Endothelial cell of umbilical vein (primary cell): Measurements from ENCODE around the gene RMI2. TPM values are rescaled to one million over a fixed set of nuclear protein-coding genes. Genes with fewer than 3 reads are reported as not detected.

ENCODE experiments used
- BruUV-seq: library from RNA; stranded (reverse); fragments of 400-500 nt; replicated peaks from 2 replicates; lab custom pipeline; 2021; lab: Mats Ljungman, UMichigan
- CTCF ChIA-PET: fragments of 300-600, 350-600 bp; sonication (Branson Sonifier 250); formaldehyde crosslinking; loops from one replicate; lab custom pipeline; 2021; ENCODE audit warnings: antibody characterized with exemption, inconsistent platforms; lab: Charles Lee
- POLR2A ChIA-PET: fragments of 300-600, 350-600 bp; sonication (Branson Sonifier 250); formaldehyde crosslinking; loops from one replicate; lab custom pipeline; 2021; ENCODE audit warnings: antibody characterized with exemption, inconsistent platforms; lab: Charles Lee
- DNase-seq: peaks from one replicate; pipeline ENCODE4 v3.0.0-alpha.2; 2011; ENCODE audit warnings: low read depth, low spot score
- FAIRE-seq: peaks from 2 replicates; lab custom pipeline; 2011; peaks lifted over from hg19 to GRCh38; lab: Jason Lieb, UNC
- H2AFZ ChIP-seq: 2 replicates; pipeline ENCODE4 v1.6.0; 2012; ENCODE audit warnings: low read depth, low read length, control low read depth, inconsistent platforms
- H3K27ac ChIP-seq: 2 replicates; pipeline ENCODE4 v1.5.1; 2011; ENCODE audit warnings: low read depth, mild to moderate bottlenecking, control low read depth, low read length, moderate library complexity; ENCODE audit not compliant: insufficient read depth
- H3K27me3 ChIP-seq, 2 experiments: 2 replicates each; pipeline versions ENCODE4 v1.6.0 to v1.6.1; 2011; ENCODE audit warnings: low read length in 2 of 2, mixed read lengths in 1 of 2; ENCODE audit not compliant: control insufficient read depth in 2 of 2, insufficient read depth in 2 of 2
- H3K36me3 ChIP-seq, 2 experiments: 2 replicates in 1 of 2; 3 replicates in 1 of 2; pipeline ENCODE4 v1.5.1; 2011; ENCODE audit warnings: low read length in 2 of 2, mild to moderate bottlenecking in 1 of 2, moderate library complexity in 1 of 2; ENCODE audit not compliant: control insufficient read depth in 2 of 2, insufficient read depth in 2 of 2; ENCODE audit errors: extremely low read depth in 1 of 2
- H3K4me1 ChIP-seq: 3 replicates; pipeline ENCODE4 v1.5.1; 2011; ENCODE audit warnings: mild to moderate bottlenecking, low read length; ENCODE audit not compliant: control insufficient read depth, insufficient read depth; ENCODE audit errors: extremely low read depth
- H3K4me2 ChIP-seq: 2 replicates; pipeline ENCODE4 v1.6.1; 2011; ENCODE audit warnings: low read length, control low read depth, mixed read lengths; ENCODE audit not compliant: insufficient read depth
- H3K4me3 ChIP-seq, 3 experiments: fragments of 200-600 bp in 1 of 3; sonication (generic), shearing (Covaris generic) in 1 of 3; replicated peaks in 1 of 3; 2 replicates each; pipeline ENCODE4 v1.5.1; 2011 to 2016; ENCODE audit warnings: control low read depth in 3 of 3, low read length in 3 of 3, mild to moderate bottlenecking in 2 of 3, inconsistent platforms in 1 of 3, low read depth in 1 of 3, moderate library complexity in 1 of 3; ENCODE audit not compliant: insufficient read depth in 1 of 3
- H3K79me2 ChIP-seq: 2 replicates; pipeline ENCODE4 v1.6.0; 2012; ENCODE audit warnings: low read length, inconsistent platforms; ENCODE audit not compliant: control insufficient read depth, insufficient read depth
- H3K9ac ChIP-seq: replicated peaks from 2 replicates; pipeline ENCODE3; 2011; ENCODE audit warnings: low read length, control low read depth; ENCODE audit not compliant: insufficient read depth; ENCODE audit errors: extremely low read depth
- H3K9me1 ChIP-seq: replicated peaks from 3 replicates; pipeline ENCODE4 v1.6.0; 2011; ENCODE audit warnings: mild to moderate bottlenecking, low read length; ENCODE audit not compliant: control insufficient read depth, insufficient read depth; ENCODE audit errors: extremely low read depth
- H3K9me3 ChIP-seq: replicated peaks from 2 replicates; pipeline ENCODE4 v1.5.1; 2012; ENCODE audit warnings: low read length, inconsistent platforms; ENCODE audit not compliant: control insufficient read depth, insufficient read depth
- H4K20me1 ChIP-seq: replicated peaks from 2 replicates; pipeline ENCODE3; 2011; ENCODE audit warnings: mild to moderate bottlenecking, low read length; ENCODE audit not compliant: control insufficient read depth, insufficient read depth; ENCODE audit errors: extremely low read depth
- GATA2 ChIP-seq: IDR thresholded peaks from 2 replicates; pipeline ENCODE4 v1.7.0; 2011; ENCODE audit warnings: low read depth, mild to moderate bottlenecking, moderate library complexity, mixed read lengths, low read length; ENCODE audit not compliant: insufficient read length, insufficient read depth
- JUN ChIP-seq: IDR thresholded peaks from 2 replicates; pipeline ENCODE4 v1.6.1; 2011; ENCODE audit warnings: borderline replicate concordance, low read depth; ENCODE audit not compliant: insufficient read length, insufficient read depth
- MYC ChIP-seq: IDR thresholded peaks from one replicate; pipeline ENCODE4 v1.6.1; 2011; ENCODE audit warnings: mild to moderate bottlenecking, low read depth, low read length
- dilution Hi-C: fragments of 300-500 bp; cut with MboI; formaldehyde crosslinking; loops from one replicate; pipeline ENCODE4 v1.15.0; 2019; ENCODE audit warnings: low sequenced_read_pairs; ENCODE audit not compliant: extremely low pct_ligation_motif_present
- intact Hi-C: fragments of 100-400 bp; cut with micrococcal nuclease; formaldehyde crosslinking; loops from one replicate; pipeline ENCODE4 v1.10.0; 2022
- polyA plus RNA-seq, 4 experiments: library from polyadenylated mRNA; depleted of rRNA in 3 of 4; stranded (reverse) in 3 of 4; unstranded in 1 of 4; fragments of >200 nt; gene quantifications; 2 replicates each; pipeline versions ENCODE4 v1.2.1 to v1.2.3, GENCODE V29; 2011 to 2012; ENCODE audit warnings: missing spikeins in 1 of 4
- total RNA-seq: library from RNA; stranded (reverse); gene quantifications from 2 replicates; pipeline ENCODE4 v1.2.3, GENCODE V29; 2021

The RMI2 gene
- total and polyA plus RNA-seq, 2 donors (not counting 3 experiments of a cell fraction or from before 2014, with no cell fraction given), result 5.3 to 7.7 TPM

DNA sequence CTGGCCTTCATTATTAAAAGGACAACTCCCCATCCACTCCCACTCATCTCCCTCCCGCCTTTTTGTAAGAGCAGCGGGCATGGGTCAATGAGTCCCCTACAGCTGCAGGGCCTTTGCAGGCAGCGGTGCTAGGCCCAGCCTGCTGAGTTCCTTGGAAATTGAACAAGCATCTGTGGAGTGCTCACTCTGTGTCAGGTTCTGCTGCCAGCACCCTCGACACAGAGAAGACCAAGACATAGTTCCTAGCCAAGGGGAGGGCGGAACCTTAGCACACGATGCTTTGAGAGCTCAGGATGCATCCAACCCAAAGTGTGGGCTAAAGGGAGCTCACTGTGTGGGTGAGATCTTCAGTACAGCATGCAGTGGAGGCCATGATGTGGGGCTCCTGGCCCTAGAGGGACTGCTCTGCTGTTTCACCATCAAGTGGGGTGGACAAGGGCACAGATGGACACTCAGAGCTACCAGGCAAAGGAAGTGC, 27.6 kb downstream of the RMI2 start:
- Histone ChIP-seq H3K36me3 (no peaks in the 10 kb centered on the region), H4K20me1 (no peaks in the 10 kb centered on the region), H3K27me3 (peaks cover 0 to 2% of the 10 kb centered on the region in 2 experiments), H3K27ac (no peak overlapping the region), H3K9me3 (no peaks in the 10 kb centered on the region), H3K4me2 (no peak overlapping the region), H3K9ac (no peak overlapping the region), H3K4me3 (no peak overlapping the region), H2AFZ (no peak overlapping the region), H3K4me1 (no peaks in the 10 kb centered on the region), H3K79me2 (no peaks in the 10 kb centered on the region), H3K9me1 (no peaks in the 10 kb centered on the region)
- no TSS peak for BruUV-seq
- ChIA-PET POLR2A (no interaction called here), CTCF (interaction anchor here (0.6 to 1.6 kb wide), 7 partner anchors 12 to 428 kb away, joined by 3 to 9 read pairs (median 3); no protein-coding TSS in a partner anchor)
- TF ChIP-seq GATA2 (no peak), MYC (no peak), JUN (no peak)
- dilution Hi-C loops (no loop called here), intact Hi-C loops (no loop called here)
- DNase-seq, result no peak
- no peak for FAIRE-seq

DNA sequence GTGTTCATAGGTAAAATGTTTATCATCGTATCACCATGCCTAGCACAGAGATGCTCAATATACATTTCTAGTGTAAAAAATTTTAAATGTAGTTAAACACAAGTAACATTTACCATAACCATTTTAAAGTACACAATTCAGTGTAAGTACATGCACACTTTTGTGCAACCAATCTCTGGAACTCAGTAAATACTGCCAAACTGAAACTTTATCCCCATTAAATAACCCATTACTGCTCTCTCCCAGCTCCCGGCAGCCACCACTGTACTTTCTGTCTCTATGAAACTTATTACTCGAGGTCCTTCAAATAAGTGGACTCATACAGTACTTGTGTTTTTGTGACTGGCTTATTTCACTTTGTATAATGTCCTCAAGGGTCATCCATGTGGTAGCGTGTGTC, 29.0 kb downstream of the RMI2 start:
- CTCF ChIA-PET, result no interaction called here
- Histone ChIP-seq H3K9me3 (no peaks in the 10 kb centered on the region), H3K9me1 (no peaks in the 10 kb centered on the region), H3K27ac (no peak overlapping the region), H3K36me3 (no peaks in the 10 kb centered on the region), H3K4me2 (no peak overlapping the region), H3K27me3 (peaks cover 0 to 2% of the 10 kb centered on the region in 2 experiments), H2AFZ (no peak overlapping the region), H3K4me1 (no peaks in the 10 kb centered on the region), H3K4me3 (no peak overlapping the region), H3K9ac (no peak overlapping the region), H4K20me1 (no peaks in the 10 kb centered on the region), H3K79me2 (no peaks in the 10 kb centered on the region)
- no peak for FAIRE-seq
- no peak for DNase-seq
- POLR2A ChIA-PET, result no interaction called here
- BruUV-seq, result no TSS peak
- TF ChIP-seq JUN, result no peak
- dilution Hi-C loops (no loop called here), intact Hi-C loops (no loop called here)
